ENCODE results near the gene GIMAP1.

The GIMAP1 gene

DNA sequence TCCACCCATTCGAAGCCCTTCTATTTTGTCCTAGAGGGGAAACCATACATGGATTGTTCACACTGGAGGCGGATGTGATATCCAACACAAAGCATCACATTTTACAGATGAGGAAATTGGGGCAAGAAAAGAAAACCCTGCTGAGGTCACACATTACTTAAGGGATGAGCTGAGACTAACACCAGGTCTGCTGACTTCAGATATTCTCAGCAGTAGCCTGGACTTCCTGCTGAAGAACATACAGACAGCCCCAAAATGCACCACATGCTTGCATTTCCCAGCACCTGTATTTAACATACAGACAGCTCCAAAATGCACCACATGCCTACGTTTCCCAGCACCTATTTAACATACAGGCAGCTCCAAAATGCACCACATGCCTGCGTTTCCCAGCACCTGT lies 32.0 kb downstream of the GIMAP1 start:
- H3K9me3 Mint-ChIP-seq: no peaks in the 10 kb centered on the region
- H3K4me1 Mint-ChIP-seq (ENCODE audit: low read depth): peaks cover 92% of the 10 kb centered on the region
- H3K4me3 Mint-ChIP-seq: no peak overlapping the region

GRCh38 chr7:150751702-150752101 lies 35.3 kb downstream of the GIMAP1 start:
- Mint-ChIP-seq H3K27me3 (no peaks in the 10 kb centered on the region), H3K36me3 (ENCODE audit: low read depth) (peaks cover under 1% of the 10 kb centered on the region), H3K4me3 (peak overlapping the region; percentile 4), H3K27ac (peak overlapping the region; percentile 81), H3K4me1 (ENCODE audit: low read depth) (peaks cover 91% of the 10 kb centered on the region), H3K9me3 (no peaks in the 10 kb centered on the region)
- DNase-seq: no peak

More for the DNA sequence above, 32.0 kb downstream of the GIMAP1 start:
- DNase-seq: no peak
- Mint-ChIP-seq H3K27me3 (no peaks in the 10 kb centered on the region), H3K36me3 (ENCODE audit: low read depth) (peaks cover 30% of the 10 kb centered on the region), H3K27ac (peak overlapping the region; percentile 85)

- peak overlapping the region; percentile 98 for H3K27ac Mint-ChIP-seq
- H3K9me3 Mint-ChIP-seq: no peaks in the 10 kb centered on the region
- DNase-seq: no peak
- no peak overlapping the region for H3K4me3 Mint-ChIP-seq
- H3K36me3 Mint-ChIP-seq (ENCODE audit: low read depth): no peaks in the 10 kb centered on the region
- peaks cover 83% of the 10 kb centered on the region for H3K4me1 Mint-ChIP-seq (ENCODE audit: low read depth)
- no peaks in the 10 kb centered on the region for H3K27me3 Mint-ChIP-seq
Measured at GRCh38 chr7:150753239-150753638, 36.8 kb downstream of the GIMAP1 start.

DNA sequence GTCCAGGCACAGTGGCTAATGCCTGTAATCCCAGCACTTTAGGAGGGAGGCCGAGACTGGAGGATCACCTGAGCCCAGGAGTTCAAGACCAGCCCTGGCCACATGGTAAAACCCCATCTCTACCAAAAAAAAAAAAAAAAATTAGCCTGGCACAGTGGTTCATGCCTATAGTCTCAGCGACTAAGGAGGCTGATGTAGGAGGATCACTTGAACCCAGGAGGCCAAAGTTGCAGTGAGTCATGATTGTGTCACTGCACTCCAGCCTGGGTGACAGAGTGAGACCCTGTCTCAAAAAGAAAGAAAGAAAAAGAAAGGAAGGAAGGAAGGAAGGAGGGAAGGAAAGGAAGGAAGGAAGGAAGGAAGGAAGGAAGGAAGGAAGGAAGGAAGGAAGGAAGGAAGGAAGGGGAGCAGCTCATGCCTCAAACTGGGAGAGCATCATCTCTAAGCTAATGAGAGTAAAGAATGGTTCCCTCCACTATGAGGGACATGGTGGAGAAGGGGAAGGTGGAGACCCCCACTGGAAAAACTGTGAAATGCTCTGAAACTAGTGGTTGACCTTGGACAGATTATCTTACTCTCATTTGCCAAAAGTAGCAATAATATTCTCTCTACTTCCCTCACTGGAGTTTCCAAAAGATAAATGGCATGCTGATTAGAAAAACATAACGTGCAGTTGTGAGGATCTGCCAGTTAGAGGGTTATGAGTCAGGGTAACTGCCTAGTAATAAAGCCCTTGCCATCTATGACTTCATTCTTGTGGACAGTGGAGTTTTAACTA lies 37.6 kb downstream of the GIMAP1 start:
- H3K4me1 Mint-ChIP-seq (ENCODE audit: low read depth): peaks cover 75% of the 10 kb centered on the region
- no peak overlapping the region for H3K4me3 Mint-ChIP-seq
- no peaks in the 10 kb centered on the region for H3K9me3 Mint-ChIP-seq
- peak; percentile 47 for DNase-seq
- peak overlapping the region; percentile 98 for H3K27ac Mint-ChIP-seq
- H3K36me3 Mint-ChIP-seq (ENCODE audit: low read depth): no peaks in the 10 kb centered on the region
- H3K27me3 Mint-ChIP-seq: no peaks in the 10 kb centered on the region

DNA sequence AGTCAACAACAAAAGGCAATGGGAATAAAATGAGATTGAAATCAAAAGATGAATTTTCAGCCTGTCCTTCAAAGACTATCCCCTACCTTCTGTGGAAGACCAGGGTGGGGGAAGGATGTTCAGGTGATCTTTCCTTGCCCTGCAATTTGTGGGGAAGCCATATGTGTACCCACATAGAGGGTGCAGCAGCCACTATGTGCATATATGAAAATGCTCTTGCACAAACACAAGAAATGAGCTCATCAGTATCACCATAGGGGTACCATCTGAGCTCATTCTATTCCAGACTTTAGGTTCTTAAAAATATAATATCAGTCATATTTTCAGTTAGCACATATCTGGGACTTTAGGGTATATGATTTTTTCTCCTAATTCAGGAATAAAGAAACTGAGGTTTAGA lies 38.5 kb downstream of the GIMAP1 start:
- Mint-ChIP-seq H3K4me1 (ENCODE audit: low read depth) (peaks cover 66% of the 10 kb centered on the region), H3K27ac (peak overlapping the region; percentile 91), H3K4me3 (peak overlapping the region; percentile 61), H3K27me3 (no peaks in the 10 kb centered on the region), H3K36me3 (ENCODE audit: low read depth) (no peaks in the 10 kb centered on the region), H3K9me3 (no peaks in the 10 kb centered on the region)
- no peak for DNase-seq

DNA sequence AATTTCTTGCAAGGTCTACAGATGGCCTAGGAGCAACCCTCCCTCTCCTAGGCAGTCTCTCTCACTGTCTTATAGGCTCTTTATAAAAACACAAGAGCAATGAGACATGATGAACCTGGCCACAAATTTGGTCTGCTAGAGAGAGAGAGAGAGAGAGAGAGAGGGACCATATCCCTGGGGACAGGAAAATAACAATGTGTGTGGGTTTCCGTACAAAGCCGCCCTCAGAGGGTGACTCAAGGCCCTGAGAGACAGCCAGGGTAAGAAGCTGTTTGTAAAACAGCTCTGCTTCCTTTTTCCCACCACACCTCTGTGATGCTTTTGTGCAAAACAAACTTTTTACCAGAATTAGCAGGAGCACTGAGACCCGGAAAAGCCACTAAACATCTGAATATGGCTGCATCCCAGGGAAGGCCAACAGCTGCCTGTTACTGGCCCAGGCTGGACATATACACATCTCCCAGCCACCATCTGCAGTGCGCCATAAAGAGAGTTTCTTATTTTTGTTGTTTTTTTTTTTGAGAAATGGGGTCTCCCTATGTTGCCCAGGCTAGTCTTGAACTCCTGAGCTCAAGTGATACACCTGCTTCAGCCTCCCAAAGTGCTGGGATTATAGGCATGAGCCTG lies 39.2 kb downstream of the GIMAP1 start:
- H3K9me3 Mint-ChIP-seq: no peaks in the 10 kb centered on the region
- H3K27ac Mint-ChIP-seq: peak overlapping the region; percentile 91
- peak overlapping the region; percentile 61 for H3K4me3 Mint-ChIP-seq
- peaks cover 60% of the 10 kb centered on the region for H3K4me1 Mint-ChIP-seq (ENCODE audit: low read depth)
- H3K36me3 Mint-ChIP-seq (ENCODE audit: low read depth): no peaks in the 10 kb centered on the region
- H3K27me3 Mint-ChIP-seq: no peaks in the 10 kb centered on the region
- DNase-seq: peak; percentile 66

DNA sequence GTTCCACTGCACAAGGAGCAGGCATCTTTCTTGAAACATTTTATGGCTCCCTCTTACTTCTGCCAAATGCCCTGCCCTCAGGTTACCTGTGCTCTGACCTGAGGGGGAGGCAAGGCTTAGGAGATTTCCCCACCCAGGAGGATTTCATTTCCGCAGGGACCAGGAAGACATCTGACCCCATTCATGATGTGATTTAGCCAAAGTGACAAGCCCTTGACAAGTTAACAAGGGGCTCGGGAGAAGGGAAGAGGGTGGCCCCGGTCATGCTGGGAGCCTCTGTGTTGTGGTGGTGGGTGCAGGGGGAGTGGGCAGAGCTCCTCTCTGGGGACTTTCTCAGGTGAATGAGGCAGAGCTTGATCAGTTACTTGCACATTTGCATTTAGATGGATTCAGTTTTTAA lies 39.8 kb downstream of the GIMAP1 start:
- H3K27me3 Mint-ChIP-seq: no peaks in the 10 kb centered on the region
- peak overlapping the region; percentile 61 for H3K4me3 Mint-ChIP-seq
- H3K4me1 Mint-ChIP-seq (ENCODE audit: low read depth): peaks cover 56% of the 10 kb centered on the region
- H3K36me3 Mint-ChIP-seq (ENCODE audit: low read depth): no peaks in the 10 kb centered on the region
- peaks cover under 1% of the 10 kb centered on the region for H3K9me3 Mint-ChIP-seq
- no peak for DNase-seq
- H3K27ac Mint-ChIP-seq: peak overlapping the region; percentile 91

DNA sequence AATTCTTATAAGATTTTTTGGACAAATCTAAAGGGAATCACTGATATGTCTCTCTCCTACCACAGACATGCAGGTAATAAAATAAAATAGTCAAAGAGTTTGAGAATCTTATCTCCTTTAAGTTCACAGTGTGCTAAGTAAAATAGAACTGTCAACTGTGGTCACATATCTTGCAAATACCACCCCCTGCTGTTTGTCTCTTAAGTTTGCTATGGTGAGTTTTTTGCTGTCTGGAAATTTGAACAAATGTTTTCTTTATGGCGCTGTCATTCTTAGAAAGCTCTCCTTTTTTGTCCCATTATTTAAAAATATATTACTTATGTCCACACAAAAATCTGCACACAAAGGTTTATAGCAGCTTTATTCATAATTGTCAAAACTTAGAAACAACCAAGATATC lies 40.4 kb downstream of the GIMAP1 start:
- H3K36me3 Mint-ChIP-seq (ENCODE audit: low read depth): peaks cover 3% of the 10 kb centered on the region
- H3K4me3 Mint-ChIP-seq: no peak overlapping the region
- peak overlapping the region; percentile 91 for H3K27ac Mint-ChIP-seq
- DNase-seq: no peak
- H3K27me3 Mint-ChIP-seq: no peaks in the 10 kb centered on the region
- H3K4me1 Mint-ChIP-seq (ENCODE audit: low read depth): peaks cover 52% of the 10 kb centered on the region
- H3K9me3 Mint-ChIP-seq: peaks cover 6% of the 10 kb centered on the region

DNA sequence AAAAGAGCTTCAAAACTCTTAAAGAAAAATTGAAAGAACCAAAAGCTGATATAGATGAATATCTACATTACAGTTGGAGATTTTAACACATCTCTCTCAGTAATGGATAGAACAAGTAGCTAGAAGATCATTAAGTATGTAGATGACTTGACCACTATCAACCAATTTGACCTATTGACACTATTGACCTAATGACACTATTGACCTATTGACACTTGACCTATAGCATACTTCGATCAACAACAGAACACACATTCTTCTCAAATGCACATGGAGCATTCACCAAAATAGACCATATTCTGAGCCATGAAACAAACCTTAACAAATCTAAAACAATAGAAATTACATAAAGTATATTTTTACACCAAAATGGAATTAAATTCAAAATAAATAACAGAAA lies 43.1 kb downstream of the GIMAP1 start:
- Mint-ChIP-seq H3K27ac (no peak overlapping the region), H3K36me3 (ENCODE audit: low read depth) (peaks cover 3% of the 10 kb centered on the region), H3K4me3 (no peak overlapping the region), H3K27me3 (no peaks in the 10 kb centered on the region), H3K9me3 (peaks cover 6% of the 10 kb centered on the region), H3K4me1 (ENCODE audit: low read depth) (peaks cover 27% of the 10 kb centered on the region)
- no peak for DNase-seq

DNA sequence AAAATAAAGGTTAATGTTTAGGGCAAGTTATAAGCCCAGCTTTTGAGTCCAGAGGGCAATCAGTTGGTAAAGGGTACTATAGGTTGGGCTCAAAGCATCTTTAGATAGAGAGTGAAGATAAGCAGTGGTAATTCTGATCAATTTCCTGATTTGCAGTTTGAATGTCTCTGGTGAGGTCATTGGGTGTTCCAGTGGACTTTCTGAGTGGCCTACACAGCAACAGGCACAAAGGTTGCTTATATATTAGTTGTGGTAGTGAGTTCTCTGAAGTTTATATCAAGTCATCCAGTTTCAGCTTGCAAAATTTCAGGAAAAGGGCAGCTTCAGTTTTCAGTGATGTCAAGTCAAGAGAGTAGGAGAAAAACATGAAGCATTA lies 49.9 kb downstream of the GIMAP1 start:
- Mint-ChIP-seq H3K27ac (no peak overlapping the region), H3K4me3 (no peak overlapping the region), H3K27me3 (no peaks in the 10 kb centered on the region), H3K9me3 (peaks cover 3% of the 10 kb centered on the region), H3K36me3 (ENCODE audit: low read depth) (peaks cover 3% of the 10 kb centered on the region), H3K4me1 (ENCODE audit: low read depth) (peaks cover 3% of the 10 kb centered on the region)
- DNase-seq: no peak

DNA sequence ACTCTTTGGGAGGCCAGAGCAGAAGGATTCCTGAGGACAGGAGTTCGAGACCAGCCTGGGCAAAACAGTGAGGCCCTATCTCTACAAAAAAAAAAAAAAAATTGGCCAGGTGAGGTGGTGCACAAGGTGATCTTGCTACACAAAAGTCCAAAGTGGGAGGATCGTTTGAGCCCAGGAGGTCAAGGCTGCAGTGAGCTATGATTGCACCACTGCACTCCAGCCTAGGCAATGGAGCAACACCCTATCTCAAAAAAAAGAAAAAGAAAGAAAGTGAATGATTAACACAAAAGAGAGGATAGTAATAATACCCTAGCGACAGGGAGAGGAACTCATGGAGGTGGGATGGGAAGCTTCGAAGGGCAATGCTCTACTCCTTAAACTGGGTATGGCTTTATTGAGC lies 53.4 kb downstream of the GIMAP1 start:
- no peaks in the 10 kb centered on the region for H3K36me3 Mint-ChIP-seq (ENCODE audit: low read depth)
- peaks cover 14% of the 10 kb centered on the region for H3K9me3 Mint-ChIP-seq
- H3K4me1 Mint-ChIP-seq (ENCODE audit: low read depth): peaks cover 3% of the 10 kb centered on the region
- no peak for DNase-seq
- no peak overlapping the region for H3K4me3 Mint-ChIP-seq
- no peak overlapping the region for H3K27ac Mint-ChIP-seq
- no peaks in the 10 kb centered on the region for H3K27me3 Mint-ChIP-seq

Measured in activated T-cell treated with anti-CD3 and anti-CD28 coated beads, Interleukin-2, amount 50 U/mL, for 24 hours (primary cell).